Body of pancreas (tissue), 4 donors: ENCODE measurements around the gene UBP1. TPM values are rescaled to one million over a fixed set of nuclear protein-coding genes. Genes with fewer than 3 reads are reported as not detected.

ENCODE experiments used
- ATAC-seq: fragments of 150-250 bp; one replicate; pipeline ENCODE4 v1.9.1; 2016
- DNase-seq, 4 donors: peaks; one replicate each; pipeline ENCODE4 v3.0.0-alpha.2; 2019
- H3K27ac ChIP-seq, 4 donors: fragments of 200-600 bp; sonication (generic); 1 replicate in 3 of 4; 2 replicates in 1 of 4; pipeline versions ENCODE4 v1.5.1 to v1.6.1; 2016 to 2019; ENCODE audit warnings: mild to moderate bottlenecking in 1 of 4, mixed read lengths in 1 of 4, moderate library complexity in 1 of 4
- H3K27me3 ChIP-seq, 2 donors: fragments of 200-600 bp; sonication (generic); one replicate each; pipeline ENCODE4 v1.6.0; 2016; ENCODE audit warnings: mild to moderate bottlenecking in 1 of 2
- H3K36me3 ChIP-seq, 2 donors: fragments of 200-600 bp; sonication (generic); replicated peaks in 1 of 2; 2 replicates each; pipeline ENCODE4 v1.5.1; 2016; ENCODE audit warnings: low read depth in 2 of 2; ENCODE audit not compliant: insufficient read depth in 1 of 2
- H3K4me1 ChIP-seq: fragments of 200-600 bp; sonication (generic); one replicate; pipeline ENCODE4 v1.6.0; 2016
- H3K4me3 ChIP-seq, 2 donors: fragments of 200-600 bp; sonication (generic); 1 replicate in 1 of 2; 2 replicates in 1 of 2; pipeline ENCODE4 v1.5.1; 2016 to 2019
- H3K9me3 ChIP-seq, 3 donors: fragments of 200-600 bp; sonication (generic); 1 replicate in 2 of 3; 2 replicates in 1 of 3; pipeline ENCODE4 v1.5.1; 2016
- CTCF ChIP-seq, 7 experiments: fragments of 450-650 bp in 4 of 7; fragments of 200-600 bp in 3 of 7; sonication (generic) in 3 of 7; IDR thresholded peaks; one replicate each; pipeline ENCODE4 v1.5.1; 2016 to 2019; ENCODE audit warnings: antibody characterized with exemption in 7 of 7
- POLR2A ChIP-seq, 3 donors: fragments of 450-650 bp; IDR thresholded peaks; one replicate each; pipeline ENCODE4 v1.6.1; 2016; ENCODE audit warnings: antibody characterized with exemption in 3 of 3, mild to moderate bottlenecking in 2 of 3
- WGBS, 2 donors: methylation state at CpG; one replicate each; pipeline ENCODE4 v1.1.5; 2017; 5-methylcytosine and 5-hydroxymethylcytosine counted together
- intact Hi-C: fragments of 100-400 bp; cut with DNase I; formaldehyde crosslinking; loops from one replicate; pipeline ENCODE4 v1.15.1; 2023
- total RNA-seq, 2 donors: library from RNA; depleted of rRNA; stranded (reverse); fragments of >200 nt; gene quantifications; one replicate each; pipeline ENCODE4 v1.1.0, GENCODE V29; 2016

Gene UBP1
- total RNA-seq, 2 donors from 2014 or later: 41.5 to 121 TPM

- Histone ChIP-seq H3K4me3 (no peak overlapping the region), H3K9me3 (no peaks in the 10 kb centered on the region), H3K27ac (no peak overlapping the region), H3K36me3 (no peaks in the 10 kb centered on the region), H3K27me3 (no peaks in the 10 kb centered on the region), H3K4me1 (peaks cover 33% of the 10 kb centered on the region)
- ATAC-seq: no peak
- intact Hi-C loops: no loop called here
- no peak for DNase-seq
- TF ChIP-seq POLR2A (IDR thresholded peaks at IDR 0.05) (no peak), CTCF (IDR thresholded peaks at IDR 0.05) (no peak)
- WGBS, 2 donors: 59 to 76% methylated on average over 7 of the region's 7 CpGs
Measured at GRCh38 chr3:33428734-33429133, 11.5 kb downstream of the UBP1 start.

DNA sequence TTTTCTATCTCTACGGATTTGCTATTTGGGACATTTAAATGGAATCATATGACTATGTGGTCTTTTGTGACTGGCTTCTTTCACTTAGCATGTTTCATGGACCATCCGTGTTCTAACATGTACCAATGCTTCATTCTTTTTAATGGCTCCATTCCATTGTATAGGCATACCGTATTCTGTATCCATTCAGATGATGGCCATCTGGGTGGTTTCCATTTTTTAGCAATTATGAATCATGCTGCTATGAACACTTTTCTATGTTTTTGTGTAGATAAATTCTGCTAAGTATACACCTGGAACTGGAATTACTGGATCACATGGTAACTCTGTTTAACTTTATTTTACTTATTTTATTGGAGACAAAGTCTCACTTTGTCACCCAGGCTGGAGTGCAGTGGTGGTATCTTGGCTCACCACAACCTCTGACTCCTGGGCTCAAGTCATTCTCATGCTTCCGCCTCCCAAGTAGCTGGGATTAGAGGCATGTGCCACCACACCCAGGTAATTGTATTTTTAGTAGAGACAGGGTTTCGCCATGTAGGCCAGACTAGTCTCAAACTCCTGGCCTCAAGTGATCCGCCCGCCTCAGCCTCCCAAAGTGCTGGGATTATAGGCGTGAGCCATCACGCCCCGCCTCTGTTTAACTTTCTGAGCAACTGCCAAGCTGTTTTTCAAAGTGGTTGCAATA, 13.4 kb downstream of the UBP1 start:
- H3K27me3 ChIP-seq: no peaks in the 10 kb centered on the region
- intact Hi-C loops: no loop called here
- DNase-seq (no peak), ATAC-seq (no peak)
- WGBS, 2 donors: 94 to 95% methylated on average over 10 of the region's 10 CpGs
- TF ChIP-seq CTCF (IDR thresholded peaks at IDR 0.05) (no peak), POLR2A (IDR thresholded peaks at IDR 0.05) (no peak)
- H3K4me3 ChIP-seq: no peak overlapping the region
- H3K27ac ChIP-seq: no peak overlapping the region
- peaks cover 24% of the 10 kb centered on the region for H3K4me1 ChIP-seq
- H3K36me3 ChIP-seq: peaks cover 0 to under 1% of the 10 kb centered on the region in 2 donors
- no peaks in the 10 kb centered on the region for H3K9me3 ChIP-seq

DNA sequence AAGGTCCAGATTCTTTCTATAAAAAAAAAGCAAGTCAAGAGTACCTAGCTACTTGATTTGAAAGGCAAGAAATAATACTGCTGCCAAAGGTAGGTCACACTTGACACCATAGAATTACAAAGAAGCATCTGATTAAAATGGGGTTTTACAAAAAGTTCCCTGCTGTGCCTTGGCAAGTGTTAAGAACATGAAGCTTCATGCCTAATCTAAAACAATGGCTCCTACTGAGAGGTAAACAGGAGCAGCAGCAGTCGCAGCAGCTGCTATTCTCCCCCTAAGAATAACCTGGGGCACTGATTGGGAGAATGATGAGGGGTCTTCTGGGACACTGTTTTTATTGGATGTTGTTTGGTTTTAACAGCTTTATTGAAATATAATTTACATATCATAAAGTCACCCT, 14.1 kb downstream of the UBP1 start:
- Histone ChIP-seq H3K27me3 (no peaks in the 10 kb centered on the region), H3K27ac (no peak overlapping the region), H3K4me1 (peaks cover 19% of the 10 kb centered on the region), H3K4me3 (no peak overlapping the region), H3K9me3 (no peaks in the 10 kb centered on the region), H3K36me3 (peaks cover 0 to 5% of the 10 kb centered on the region in 2 donors)
- no peak for ATAC-seq
- no peak for TF ChIP-seq POLR2A (IDR thresholded peaks at IDR 0.05)
- TF ChIP-seq CTCF (IDR thresholded peaks at IDR 0.05): no peak
- WGBS, 2 donors: 63 to 75% methylated on average over 1 of the region's 1 CpG
- no peak for DNase-seq
- intact Hi-C loops: no loop called here

- H3K4me3 ChIP-seq: no peak overlapping the region
- no peaks in the 10 kb centered on the region for H3K27me3 ChIP-seq
- ATAC-seq (no peak), DNase-seq (no peak)
- H3K36me3 ChIP-seq: peaks cover 0 to 5% of the 10 kb centered on the region in 2 donors
- TF ChIP-seq CTCF (IDR thresholded peaks at IDR 0.05): no peak
- no peak for TF ChIP-seq POLR2A (IDR thresholded peaks at IDR 0.05)
- peaks cover 19% of the 10 kb centered on the region for H3K4me1 ChIP-seq
- WGBS, 2 donors: 84 to 89% methylated on average over 2 of the region's 2 CpGs
- no peak overlapping the region for H3K27ac ChIP-seq
- H3K9me3 ChIP-seq: no peaks in the 10 kb centered on the region
- intact Hi-C loops: no loop called here
Measured at GRCh38 chr3:33425453-33425852, 14.8 kb downstream of the UBP1 start.
